CD4-positive, CD25-positive, alpha-beta regulatory T cell (primary cell): ENCODE data around the gene MCU. TPM values are rescaled to one million over a fixed set of nuclear protein-coding genes. Genes with fewer than 3 reads are reported as not detected.
"Not testable (repeated sequence)": the region's sequence is repeated elsewhere in the genome, so short reads cannot be mapped to it uniquely, and the experiment has no call there.

ENCODE experiments used
- ATAC-seq, 2 donors: fragments of 150-1000 bp; cut with Tn5 transposase; one replicate each; pipeline ENCODE4 v1.10.0; 2021; ENCODE audit warnings: low read depth in 2 of 2, moderate number of reproducible peaks in 2 of 2, moderate library complexity in 1 of 2
- DNase-seq, 3 donors: peaks; one replicate each; pipeline versions ENCODE4 v3.0.0 to v3.0.0-alpha.2; 2012 to 2022; ENCODE audit warnings: mixed read lengths in 1 of 3
- H3K27ac ChIP-seq: one replicate; pipeline ENCODE4 v1.7.0; 2013; ENCODE audit warnings: mild to moderate bottlenecking, low read length; ENCODE audit not compliant: insufficient read depth, poor library complexity, severe bottlenecking
- H3K27me3 ChIP-seq: one replicate; pipeline ENCODE4 v1.7.0; 2013; ENCODE audit warnings: low read length; ENCODE audit not compliant: control insufficient read depth, insufficient read depth
- H3K36me3 ChIP-seq: one replicate; pipeline ENCODE4 v1.7.0; 2013; ENCODE audit warnings: mild to moderate bottlenecking, low read length, moderate library complexity; ENCODE audit not compliant: control insufficient read depth, insufficient read depth
- H3K4me1 ChIP-seq: 2 replicates; pipeline ENCODE4 v1.7.0; 2013; ENCODE audit warnings: mild to moderate bottlenecking, low read length; ENCODE audit not compliant: insufficient read depth, control insufficient read depth, poor library complexity, severe bottlenecking
- H3K4me3 ChIP-seq: one replicate; pipeline ENCODE4 v1.7.0; 2013; ENCODE audit warnings: low read depth, mild to moderate bottlenecking, low read length, moderate library complexity
- H3K9me3 ChIP-seq, 2 experiments: 1 replicate in 1 of 2; 2 replicates in 1 of 2; pipeline ENCODE4 v1.7.0; 2013; ENCODE audit warnings: low read length in 2 of 2, mild to moderate bottlenecking in 1 of 2, moderate library complexity in 1 of 2; ENCODE audit not compliant: control insufficient read depth in 2 of 2
- H3K27ac Mint-ChIP-seq, 3 donors: one replicate each; pipeline ENCODE4 v1.8.0; 2020 to 2022; ENCODE audit warnings: mild to moderate bottlenecking in 3 of 3, mixed read lengths in 3 of 3, moderate library complexity in 2 of 3
- H3K27me3 Mint-ChIP-seq: one replicate; pipeline ENCODE4 v1.8.0; 2022; ENCODE audit warnings: mild to moderate bottlenecking, mixed read lengths
- H3K36me3 Mint-ChIP-seq: one replicate; pipeline ENCODE4 v1.8.0; 2020; ENCODE audit warnings: mixed read lengths
- H3K4me1 Mint-ChIP-seq, 4 donors: one replicate each; pipeline ENCODE4 v1.8.0; 2020 to 2022; ENCODE audit warnings: mixed read lengths in 4 of 4, mild to moderate bottlenecking in 1 of 4
- H3K4me3 Mint-ChIP-seq, 4 donors: one replicate each; pipeline ENCODE4 v1.8.0; 2020 to 2022; ENCODE audit warnings: mild to moderate bottlenecking in 4 of 4, mixed read lengths in 4 of 4, moderate library complexity in 3 of 4
- H3K9me3 Mint-ChIP-seq, 7 donors: one replicate each; pipeline ENCODE4 v1.8.0; 2020 to 2022; ENCODE audit warnings: mixed read lengths in 7 of 7, mild to moderate bottlenecking in 3 of 7, moderate library complexity in 2 of 7
- polyA plus RNA-seq, 4 donors: library from polyadenylated mRNA; unstranded; fragments of 300-500 nt; fragmentation: Illumina TruSeq; gene quantifications; one replicate each; pipeline ENCODE4 v1.2.3, GENCODE V29; 2021
- total RNA-seq: library from RNA; stranded (reverse); gene quantifications from one replicate; pipeline ENCODE4 v1.2.3, GENCODE V29; 2022

Gene MCU
- total and polyA plus RNA-seq, 5 donors from 2014 or later, result 9.0 to 15.6 (median 11.9) TPM

DNA sequence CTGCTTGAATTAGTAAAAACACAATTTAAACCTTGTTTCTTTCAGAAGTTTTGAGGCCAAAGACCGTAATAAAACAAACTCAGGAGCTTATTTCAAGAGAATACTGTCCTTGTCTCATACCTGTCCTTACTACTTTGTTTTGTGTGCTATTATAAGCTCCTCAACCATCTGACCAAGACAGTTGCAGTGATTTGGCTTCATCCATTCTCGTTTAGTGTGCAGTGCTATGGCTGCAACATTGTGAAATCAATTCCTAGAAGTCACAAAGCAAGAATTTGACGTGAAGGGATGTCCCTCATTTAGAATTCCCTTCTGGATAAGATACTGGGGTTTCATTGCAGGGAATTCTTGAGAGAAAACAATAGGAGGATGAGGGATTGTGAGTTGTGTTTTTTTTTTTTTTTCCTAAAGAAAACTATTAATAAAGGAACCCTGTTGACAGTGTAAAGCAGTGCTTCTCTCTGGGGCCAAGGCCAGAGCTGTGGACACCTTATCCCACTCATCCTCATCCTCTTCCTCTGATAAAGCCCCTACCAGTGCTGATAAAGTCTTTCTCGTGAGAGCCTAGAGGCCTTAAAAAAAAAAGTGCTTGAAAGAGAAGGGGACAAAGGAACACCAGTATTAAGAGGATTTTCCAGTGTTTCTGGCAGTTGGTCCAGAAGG lies 201.3 kb downstream of the MCU start, which contains the start of gene OIT3:
OIT3 (plus strand) TSS at position 604 of the 663 bp plus-strand sequence. CDS start 60 bp downstream, outside the sequence.
- no peak within 1 kb of the TSS for H3K27ac ChIP-seq
- Mint-ChIP-seq H3K36me3 (peaks cover 5% of the 10 kb centered on the region), H3K4me1 (peaks cover 0 to 4% (median 3%) of the 10 kb centered on the region in 4 donors), H3K27ac (no peak within 1 kb of the TSS), H3K27me3 (peaks cover 19% of the 10 kb centered on the region), H3K4me3 (no peak within 1 kb of the TSS), H3K9me3 (peaks cover 0 to 4% (median 0%) of the 10 kb centered on the region in 7 donors)
- no peaks in the 10 kb centered on the region for H3K4me1 ChIP-seq
- H3K36me3 ChIP-seq, result no peaks in the 10 kb centered on the region
- ATAC-seq (no peak), DNase-seq (no peak)
- H3K27me3 ChIP-seq, result peaks cover 7% of the 10 kb centered on the region
- no peak within 1 kb of the TSS for H3K4me3 ChIP-seq
- no peaks in the 10 kb centered on the region for H3K9me3 ChIP-seq

DNA sequence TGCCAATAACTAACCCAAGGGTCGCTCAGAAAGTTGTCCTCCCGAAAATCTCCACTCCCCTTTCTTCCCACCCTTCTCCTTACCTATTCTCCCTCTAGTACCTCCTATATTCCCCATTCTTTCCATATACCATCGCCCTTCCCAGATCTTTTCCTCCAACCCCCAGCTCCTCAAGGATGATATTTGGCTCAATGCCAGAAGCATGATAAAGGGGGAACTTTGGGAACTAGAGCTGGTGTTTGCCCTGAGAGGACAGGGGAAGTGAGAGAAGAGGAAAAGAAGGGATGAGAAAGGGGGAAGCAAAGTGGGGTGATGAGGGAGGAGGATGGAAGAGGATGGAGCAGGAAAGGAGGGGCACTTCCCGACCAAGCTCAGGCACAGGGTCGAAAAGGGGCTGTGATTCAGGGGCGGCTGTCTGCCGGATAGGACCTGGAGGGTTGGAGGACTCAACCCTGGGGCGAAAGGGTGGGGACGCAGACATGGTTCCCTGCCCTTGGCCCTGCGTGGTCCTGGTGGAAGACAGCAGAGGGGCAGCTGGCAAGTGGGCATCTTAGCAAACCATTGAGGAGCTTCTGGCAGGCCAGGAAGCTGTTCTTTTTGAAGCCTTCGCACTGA lies 203.4 kb downstream of the MCU start:
- Mint-ChIP-seq H3K9me3 (peaks cover 0 to 4% (median 0%) of the 10 kb centered on the region in 7 donors), H3K27me3 (peaks cover 19% of the 10 kb centered on the region), H3K36me3 (no peaks in the 10 kb centered on the region), H3K27ac (no peak overlapping the region), H3K4me1 (no peaks in the 10 kb centered on the region), H3K4me3 (no peak overlapping the region)
- no peak for ATAC-seq
- peaks cover 7% of the 10 kb centered on the region for H3K27me3 ChIP-seq
- no peaks in the 10 kb centered on the region for H3K9me3 ChIP-seq
- no peak overlapping the region for H3K4me3 ChIP-seq
- H3K27ac ChIP-seq, result no peak overlapping the region
- no peak for DNase-seq
- H3K4me1 ChIP-seq, result no peaks in the 10 kb centered on the region
- no peaks in the 10 kb centered on the region for H3K36me3 ChIP-seq

DNA sequence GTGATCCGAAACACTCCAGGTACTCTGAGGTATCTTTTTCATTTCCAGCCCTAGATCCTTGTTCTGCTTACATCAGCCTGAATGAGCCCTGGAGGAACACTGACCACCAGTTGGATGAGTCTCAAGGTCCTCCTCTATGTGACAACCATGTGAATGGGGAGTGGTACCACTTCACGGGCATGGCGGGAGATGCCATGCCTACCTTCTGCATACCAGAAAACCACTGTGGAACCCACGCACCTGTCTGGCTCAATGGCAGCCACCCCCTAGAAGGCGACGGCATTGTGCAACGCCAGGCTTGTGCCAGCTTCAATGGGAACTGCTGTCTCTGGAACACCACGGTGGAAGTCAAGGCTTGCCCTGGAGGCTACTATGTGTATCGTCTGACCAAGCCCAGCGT lies 206.7 kb downstream of the MCU start:
- no peak overlapping the region for H3K27ac ChIP-seq
- no peak for DNase-seq
- no peaks in the 10 kb centered on the region for H3K9me3 ChIP-seq
- no peaks in the 10 kb centered on the region for H3K36me3 ChIP-seq
- H3K27me3 ChIP-seq, result peaks cover 7% of the 10 kb centered on the region
- Mint-ChIP-seq H3K9me3 (peaks cover 0 to 2% (median 0%) of the 10 kb centered on the region in 7 donors), H3K4me3 (no peak overlapping the region), H3K27me3 (peaks cover 25% of the 10 kb centered on the region), H3K27ac (no peak overlapping the region), H3K36me3 (no peaks in the 10 kb centered on the region), H3K4me1 (no peaks in the 10 kb centered on the region)
- ATAC-seq, result no peak
- no peak overlapping the region for H3K4me3 ChIP-seq
- H3K4me1 ChIP-seq, result no peaks in the 10 kb centered on the region

DNA sequence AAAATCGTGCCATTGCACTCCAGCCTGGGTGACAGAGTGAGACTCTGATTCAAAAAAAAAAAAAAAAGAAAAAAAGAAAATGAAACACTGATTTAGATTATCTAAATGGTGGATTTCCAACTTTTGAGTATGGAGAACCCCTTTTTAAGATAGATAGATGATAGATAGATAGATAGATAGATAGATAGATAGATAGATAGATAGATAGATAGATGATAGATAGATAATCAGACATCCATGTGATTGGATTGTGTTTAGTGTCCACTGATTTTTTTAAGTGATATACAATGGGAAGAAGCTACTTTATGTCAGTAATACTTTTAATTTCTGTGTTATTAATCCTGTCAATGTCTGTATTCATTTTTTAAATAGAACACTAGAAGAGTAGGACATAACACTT lies 207.6 kb downstream of the MCU start:
- H3K27ac ChIP-seq, result no peak overlapping the region
- no peak overlapping the region for H3K4me3 ChIP-seq
- DNase-seq (no peak), ATAC-seq (no peak)
- H3K27ac Mint-ChIP-seq, result no peak overlapping the region
- H3K36me3 Mint-ChIP-seq, result no peaks in the 10 kb centered on the region
- H3K27me3 Mint-ChIP-seq, result peaks cover 18% of the 10 kb centered on the region
- H3K36me3 ChIP-seq, result no peaks in the 10 kb centered on the region
- no peak overlapping the region for H3K4me3 Mint-ChIP-seq
- H3K27me3 ChIP-seq, result peaks cover 4% of the 10 kb centered on the region
- H3K4me1 Mint-ChIP-seq, result no peaks in the 10 kb centered on the region
- no peaks in the 10 kb centered on the region for H3K4me1 ChIP-seq
- H3K9me3 ChIP-seq, result no peaks in the 10 kb centered on the region
- H3K9me3 Mint-ChIP-seq, result peaks cover 0 to 2% (median 0%) of the 10 kb centered on the region in 7 donors

DNA sequence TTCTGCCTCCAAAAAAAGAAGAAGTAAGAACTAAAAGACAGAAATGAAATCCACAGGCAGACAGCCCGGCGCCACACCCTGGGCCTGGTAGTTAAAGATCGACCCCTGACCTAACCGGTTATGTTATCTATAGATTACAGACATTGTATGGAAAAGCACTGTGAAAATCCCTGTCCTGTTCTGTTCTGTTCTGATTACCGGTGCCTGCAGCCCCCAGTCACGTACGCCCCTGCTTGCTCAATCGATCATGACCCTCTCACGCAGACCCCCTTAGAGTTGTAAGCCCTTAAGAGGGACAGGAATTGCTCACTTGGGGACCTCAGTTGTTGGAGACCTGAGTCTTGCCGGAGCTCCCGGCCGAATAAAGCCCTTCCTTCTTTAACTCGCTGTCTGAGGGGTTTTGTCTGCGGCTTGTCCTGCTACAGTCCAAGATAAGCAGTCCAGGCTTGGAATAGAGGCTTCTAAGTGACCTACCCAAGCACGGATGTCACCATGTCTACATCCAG lies 212.1 kb downstream of the MCU start:
- not testable (repeated sequence) for H3K4me3 ChIP-seq, H3K4me1 Mint-ChIP-seq, ATAC-seq, H3K36me3 Mint-ChIP-seq, H3K27ac ChIP-seq, H3K4me1 ChIP-seq, H3K27me3 ChIP-seq, H3K4me3 Mint-ChIP-seq, DNase-seq, H3K27ac Mint-ChIP-seq, H3K9me3 Mint-ChIP-seq, H3K36me3 ChIP-seq, H3K9me3 ChIP-seq
- H3K27me3 Mint-ChIP-seq, result peaks cover 19% of the 10 kb centered on the region

DNA sequence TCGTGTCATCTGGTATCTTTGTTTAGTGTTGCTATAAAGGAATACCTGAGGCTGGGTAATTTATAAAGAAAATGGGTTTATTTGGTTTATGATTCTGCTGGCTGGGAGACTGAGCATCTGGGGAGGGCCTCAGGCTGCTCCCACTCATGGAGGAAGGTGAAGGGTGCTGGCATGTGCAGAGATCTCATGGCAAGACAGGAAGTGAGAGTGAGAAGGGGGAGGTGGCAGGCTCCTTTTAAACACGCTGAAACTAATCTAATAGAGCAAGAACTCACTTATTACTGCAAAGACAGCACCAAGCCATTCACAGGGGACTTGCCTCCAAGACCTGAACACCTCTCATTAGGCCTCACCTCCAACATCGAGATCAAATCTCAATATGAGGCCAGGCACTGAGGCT lies 212.9 kb downstream of the MCU start:
- no peak overlapping the region for H3K27ac Mint-ChIP-seq
- H3K27me3 Mint-ChIP-seq, result peaks cover 19% of the 10 kb centered on the region
- ATAC-seq (no peak), DNase-seq (no peak)
- H3K4me1 Mint-ChIP-seq, result no peaks in the 10 kb centered on the region
- H3K9me3 ChIP-seq, result no peaks in the 10 kb centered on the region
- no peak overlapping the region for H3K4me3 Mint-ChIP-seq
- no peak overlapping the region for H3K27ac ChIP-seq
- no peaks in the 10 kb centered on the region for H3K36me3 ChIP-seq
- H3K27me3 ChIP-seq, result no peaks in the 10 kb centered on the region
- H3K4me3 ChIP-seq, result no peak overlapping the region
- H3K9me3 Mint-ChIP-seq, result no peaks in the 10 kb centered on the region
- no peaks in the 10 kb centered on the region for H3K4me1 ChIP-seq
- H3K36me3 Mint-ChIP-seq, result no peaks in the 10 kb centered on the region

DNA sequence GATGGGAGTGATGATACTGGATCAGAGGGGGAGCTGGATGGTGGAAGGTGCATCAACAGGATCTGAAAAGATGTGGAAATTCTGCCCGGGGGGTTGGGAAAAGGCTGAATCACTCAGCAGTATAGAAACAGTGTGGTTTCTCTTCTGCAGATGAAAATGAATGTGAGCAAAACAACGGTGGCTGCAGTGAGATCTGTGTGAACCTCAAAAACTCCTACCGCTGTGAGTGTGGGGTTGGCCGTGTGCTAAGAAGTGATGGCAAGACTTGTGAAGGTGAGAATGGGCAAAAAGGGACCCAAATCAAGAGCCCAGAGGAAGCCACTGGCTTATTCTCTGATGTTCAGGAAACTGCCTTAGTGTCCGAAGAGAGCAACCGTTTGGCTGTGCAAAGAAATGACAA lies 214.5 kb downstream of the MCU start:
- peaks cover 22% of the 10 kb centered on the region for H3K27me3 Mint-ChIP-seq
- no peaks in the 10 kb centered on the region for H3K9me3 ChIP-seq

DNA sequence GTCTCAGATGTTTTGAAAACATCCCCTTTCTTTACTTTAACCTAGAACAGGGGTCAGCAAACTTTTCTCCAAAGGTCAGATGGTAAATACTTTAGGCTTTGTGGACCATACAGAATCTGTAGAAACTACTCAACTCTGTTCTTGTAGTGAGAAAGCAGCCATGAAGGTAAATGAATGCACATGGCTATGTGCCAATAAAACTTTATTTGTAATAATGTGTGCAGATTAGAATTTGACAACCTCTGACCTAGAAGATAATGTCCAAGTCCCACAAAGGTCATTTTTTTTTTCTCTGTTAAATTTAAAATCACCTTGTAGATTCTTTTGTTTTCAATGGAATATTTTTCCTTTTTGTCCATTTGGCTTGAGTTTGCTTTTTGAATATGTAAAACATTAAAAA lies 218.8 kb downstream of the MCU start:
- H3K27ac Mint-ChIP-seq, result no peak overlapping the region
- no peak overlapping the region for H3K27ac ChIP-seq
- no peak overlapping the region for H3K4me3 Mint-ChIP-seq
- peaks cover 30% of the 10 kb centered on the region for H3K27me3 Mint-ChIP-seq
- ATAC-seq, result no peak
- no peaks in the 10 kb centered on the region for H3K36me3 Mint-ChIP-seq
- H3K27me3 ChIP-seq, result peaks cover 1% of the 10 kb centered on the region
- no peaks in the 10 kb centered on the region for H3K9me3 ChIP-seq
- peaks cover 0 to 2% (median 0%) of the 10 kb centered on the region in 7 donors for H3K9me3 Mint-ChIP-seq
- no peak for DNase-seq
- no peaks in the 10 kb centered on the region for H3K4me1 Mint-ChIP-seq
- H3K36me3 ChIP-seq, result no peaks in the 10 kb centered on the region
- H3K4me1 ChIP-seq, result no peaks in the 10 kb centered on the region
- no peak overlapping the region for H3K4me3 ChIP-seq

More for the DNA sequence above, 214.5 kb downstream of the MCU start:
- no peaks in the 10 kb centered on the region for H3K36me3 Mint-ChIP-seq
- Histone ChIP-seq H3K4me1 (no peaks in the 10 kb centered on the region), H3K27ac (no peak overlapping the region), H3K36me3 (no peaks in the 10 kb centered on the region), H3K27me3 (no peaks in the 10 kb centered on the region), H3K4me3 (no peak overlapping the region)
- DNase-seq (no peak), ATAC-seq (no peak)
- H3K27ac Mint-ChIP-seq, result no peak overlapping the region
- no peaks in the 10 kb centered on the region for H3K4me1 Mint-ChIP-seq
- H3K9me3 Mint-ChIP-seq, result peaks cover 0 to 2% (median 0%) of the 10 kb centered on the region in 7 donors
- no peak overlapping the region for H3K4me3 Mint-ChIP-seq
